Effector memory CD8-positive, alpha-beta T cell (primary cell): ENCODE data around the gene ARX.

Experiments used
- ATAC-seq: fragments of 150-1000 bp; cut with Tn5 transposase; replicated peaks from 2 replicates; pipeline ENCODE4 v1.10.0; 2021; ENCODE audit warnings: mild to moderate bottlenecking, moderate library complexity
- DNase-seq, 3 experiments: peaks; one replicate each; pipeline ENCODE4 v3.0.0; 2021
- H3K27ac Mint-ChIP-seq, 2 donors: one replicate each; pipeline ENCODE4 v1.8.0; 2022; ENCODE audit warnings: mild to moderate bottlenecking in 2 of 2, mixed read lengths in 2 of 2, moderate library complexity in 2 of 2
- H3K27me3 Mint-ChIP-seq, 2 donors: one replicate each; pipeline ENCODE4 v1.8.0; 2022; ENCODE audit warnings: mixed read lengths in 2 of 2
- H3K36me3 Mint-ChIP-seq: one replicate; pipeline ENCODE4 v1.8.0; 2022; ENCODE audit warnings: mild to moderate bottlenecking, moderate library complexity, mixed read lengths; ENCODE audit not compliant: insufficient read depth
- H3K4me1 Mint-ChIP-seq, 2 donors: one replicate each; pipeline ENCODE4 v1.8.0; 2022; ENCODE audit warnings: low read depth in 2 of 2, mixed read lengths in 2 of 2
- H3K4me3 Mint-ChIP-seq, 2 donors: one replicate each; pipeline ENCODE4 v1.8.0; 2022; ENCODE audit warnings: mild to moderate bottlenecking in 2 of 2, mixed read lengths in 2 of 2, moderate library complexity in 2 of 2
- H3K9me3 Mint-ChIP-seq, 2 donors: one replicate each; pipeline ENCODE4 v1.8.0; 2022; ENCODE audit warnings: mixed read lengths in 2 of 2

ARX gene

DNA sequence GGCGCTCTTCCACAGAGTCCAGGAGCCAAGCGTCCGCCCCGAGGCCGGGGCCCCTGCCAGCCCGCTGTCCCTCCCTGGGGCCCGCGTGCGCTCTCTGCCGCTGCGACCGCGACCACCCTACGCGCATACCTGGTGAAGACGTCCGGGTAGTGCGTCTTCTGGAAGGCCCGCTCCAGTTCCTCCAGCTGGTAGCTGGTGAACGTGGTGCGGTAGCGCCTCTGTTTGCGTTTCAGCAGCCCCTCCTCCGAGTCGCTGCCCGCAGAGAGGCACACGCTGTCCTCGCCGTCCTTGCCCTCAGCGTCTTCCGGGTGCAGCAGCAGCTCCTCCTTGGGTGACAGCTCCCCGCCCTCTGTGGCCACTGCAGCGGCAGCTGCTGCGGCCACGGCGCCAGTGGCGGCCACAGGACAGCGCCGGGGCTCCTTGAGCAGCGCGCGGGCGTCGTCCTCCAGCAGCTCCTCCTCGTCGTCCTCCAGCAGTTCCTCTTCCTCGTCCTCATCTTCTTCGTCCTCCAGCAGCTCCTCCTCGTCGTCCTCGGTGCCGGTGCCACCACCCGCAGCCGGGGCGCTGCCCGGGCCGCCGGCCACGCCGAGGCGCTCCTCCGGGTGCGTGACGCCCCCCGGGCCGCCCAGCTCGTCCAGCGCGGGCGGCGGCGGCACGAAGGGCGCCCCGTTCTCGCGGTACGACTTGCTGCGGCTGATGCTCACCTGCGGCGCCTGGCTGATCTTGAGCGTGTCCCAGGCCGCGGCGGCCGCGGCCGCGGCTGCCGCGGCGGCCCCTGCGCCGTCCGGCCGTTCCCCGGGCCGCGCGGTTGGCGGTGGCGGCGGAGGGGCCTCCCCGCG, 2.8 kb downstream of the ARX start:
- H3K27ac Mint-ChIP-seq = no peak overlapping the region
- peaks cover 12 to 14% of the 10 kb centered on the region in 2 donors for H3K4me1 Mint-ChIP-seq
- H3K4me3 Mint-ChIP-seq = peak overlapping the region; percentile 69 to 82
- DNase-seq (no peak), ATAC-seq (peak; percentile 52)
- peaks cover 44 to 77% of the 10 kb centered on the region in 2 donors for H3K27me3 Mint-ChIP-seq
- peaks cover 10% of the 10 kb centered on the region for H3K36me3 Mint-ChIP-seq
- no peaks in the 10 kb centered on the region for H3K9me3 Mint-ChIP-seq

DNA sequence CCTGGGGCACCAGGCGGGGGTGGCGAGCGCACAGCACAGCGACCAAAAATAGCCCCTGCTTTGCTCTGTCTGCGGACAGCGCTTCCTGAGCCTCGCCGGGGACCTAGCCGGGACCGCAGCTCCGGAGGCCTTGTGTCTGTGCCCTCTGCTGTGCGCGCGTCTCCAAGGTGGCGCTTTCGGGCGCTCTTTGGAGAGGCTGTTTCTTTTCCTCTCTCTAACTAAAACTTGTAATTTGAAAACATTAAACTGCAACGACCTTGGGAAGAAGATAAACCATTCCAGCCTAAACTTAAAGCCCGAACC, 3.4 kb downstream of the ARX start:
- DNase-seq = no peak
- peaks cover 7% of the 10 kb centered on the region for H3K36me3 Mint-ChIP-seq
- H3K9me3 Mint-ChIP-seq = no peaks in the 10 kb centered on the region
- no peak overlapping the region for H3K27ac Mint-ChIP-seq
- peaks cover 10 to 12% of the 10 kb centered on the region in 2 donors for H3K4me1 Mint-ChIP-seq
- peaks cover 44 to 77% of the 10 kb centered on the region in 2 donors for H3K27me3 Mint-ChIP-seq
- H3K4me3 Mint-ChIP-seq = peak overlapping the region; percentile 44 to 82
- ATAC-seq = no peak

GRCh38 chrX:25011589-25012432, 4.0 kb downstream of the ARX start:
- Mint-ChIP-seq H3K9me3 (no peaks in the 10 kb centered on the region), H3K27ac (no peak overlapping the region), H3K4me3 (peak overlapping the region; percentile 44 to 82), H3K4me1 (peaks cover 12 to 14% of the 10 kb centered on the region in 2 donors), H3K36me3 (peaks cover 7% of the 10 kb centered on the region), H3K27me3 (peaks cover 41 to 75% of the 10 kb centered on the region in 2 donors)
- DNase-seq (no peak), ATAC-seq (no peak)

GRCh38 chrX:25010784-25011588, 4.8 kb downstream of the ARX start:
- H3K9me3 Mint-ChIP-seq = no peaks in the 10 kb centered on the region
- H3K4me1 Mint-ChIP-seq = peaks cover 8 to 16% of the 10 kb centered on the region in 2 donors
- no peak for DNase-seq
- no peak overlapping the region for H3K27ac Mint-ChIP-seq
- H3K27me3 Mint-ChIP-seq = peaks cover 41 to 75% of the 10 kb centered on the region in 2 donors
- peaks cover under 1% of the 10 kb centered on the region for H3K36me3 Mint-ChIP-seq
- H3K4me3 Mint-ChIP-seq = no peak overlapping the region
- no peak for ATAC-seq

GRCh38 chrX:25009407-25009806, 6.4 kb downstream of the ARX start:
- H3K27me3 Mint-ChIP-seq = peaks cover 45 to 72% of the 10 kb centered on the region in 2 donors
- no peak overlapping the region for H3K4me3 Mint-ChIP-seq
- no peak overlapping the region for H3K27ac Mint-ChIP-seq
- H3K36me3 Mint-ChIP-seq = peaks cover 4% of the 10 kb centered on the region
- H3K4me1 Mint-ChIP-seq = peaks cover 9 to 16% of the 10 kb centered on the region in 2 donors
- DNase-seq (no peak), ATAC-seq (no peak)
- no peaks in the 10 kb centered on the region for H3K9me3 Mint-ChIP-seq

DNA sequence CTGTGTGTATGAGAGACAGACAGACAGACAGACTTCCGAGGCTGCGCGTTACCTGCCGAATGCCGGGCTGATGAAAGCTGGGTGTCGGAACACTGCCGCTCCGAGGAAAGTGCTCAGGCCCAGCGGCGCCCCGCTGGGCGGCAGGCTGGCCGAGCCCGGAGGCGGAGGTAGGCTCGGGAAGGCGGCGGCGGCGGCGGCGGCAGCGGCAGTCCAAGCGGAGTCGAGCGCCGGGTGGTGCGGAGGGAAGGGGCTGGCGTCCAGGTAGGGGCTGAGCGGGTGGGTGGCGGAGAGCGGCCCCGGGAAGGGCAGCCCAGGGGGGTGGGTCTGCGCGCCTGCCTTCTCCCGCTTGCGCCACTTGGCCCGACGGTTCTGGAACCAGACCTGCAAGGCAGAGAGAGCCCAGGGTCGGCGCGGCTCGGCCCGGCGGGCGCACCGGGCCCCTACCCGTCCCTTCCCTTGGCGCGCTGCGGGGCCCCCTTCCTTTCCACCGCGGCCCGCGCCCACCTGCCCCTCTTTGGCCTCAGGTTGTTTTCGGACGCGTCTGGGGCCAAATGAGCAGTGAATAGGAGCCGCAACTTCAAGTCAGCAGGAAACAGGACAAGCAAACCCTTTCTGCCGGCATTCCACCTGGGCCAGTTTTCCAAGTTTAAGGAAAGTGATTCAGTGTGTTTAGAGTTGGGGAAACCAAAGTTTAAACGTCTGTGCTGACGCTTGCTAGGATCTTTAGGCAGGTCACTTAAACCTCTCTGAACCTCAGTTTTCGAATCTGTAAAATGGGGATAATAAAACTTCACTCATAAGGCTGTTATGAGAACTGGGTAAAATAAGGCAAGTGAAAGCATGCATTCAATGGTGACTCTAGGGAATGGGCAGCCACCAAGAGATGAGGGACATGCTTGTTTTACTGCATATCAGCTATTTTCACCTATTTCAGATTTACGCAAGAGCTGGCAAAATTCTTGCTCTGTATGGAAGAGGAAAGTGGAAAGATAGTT, 8.4 kb downstream of the ARX start:
- H3K4me1 Mint-ChIP-seq = peaks cover 7 to 15% of the 10 kb centered on the region in 2 donors
- DNase-seq (no peak), ATAC-seq (no peak)
- H3K27me3 Mint-ChIP-seq = peaks cover 45 to 71% of the 10 kb centered on the region in 2 donors
- H3K36me3 Mint-ChIP-seq = peaks cover 4% of the 10 kb centered on the region
- H3K9me3 Mint-ChIP-seq = no peaks in the 10 kb centered on the region
- peak overlapping the region; percentile 19 to 24 for H3K4me3 Mint-ChIP-seq
- no peak overlapping the region for H3K27ac Mint-ChIP-seq

DNA sequence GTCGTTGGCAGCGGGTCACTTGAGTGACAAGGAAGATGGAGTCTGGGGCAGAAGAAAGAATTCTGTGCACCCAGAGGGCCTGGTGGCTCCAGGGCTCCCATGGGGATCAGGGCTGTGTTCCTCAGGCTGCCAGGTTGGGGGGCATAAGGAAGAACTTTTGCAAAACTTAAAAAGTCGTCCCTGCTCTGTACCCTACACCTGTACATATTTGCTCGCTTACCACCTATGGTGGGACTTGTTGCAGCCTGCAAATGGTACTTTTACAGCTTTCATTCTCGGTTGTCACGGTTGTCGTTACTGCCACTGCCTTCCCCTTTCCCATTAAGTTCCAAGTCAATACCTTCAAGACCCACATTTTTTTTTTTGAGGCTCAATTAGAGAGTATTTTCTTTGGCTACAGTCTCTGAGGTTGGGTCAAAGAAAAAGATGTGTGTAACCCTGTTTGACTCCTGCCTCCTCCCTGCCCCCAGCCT, 9.1 kb downstream of the ARX start:
- peaks cover 4% of the 10 kb centered on the region for H3K36me3 Mint-ChIP-seq
- H3K27me3 Mint-ChIP-seq = peaks cover 45 to 64% of the 10 kb centered on the region in 2 donors
- no peak for DNase-seq
- ATAC-seq = no peak
- no peak overlapping the region for H3K27ac Mint-ChIP-seq
- H3K4me3 Mint-ChIP-seq = peak overlapping the region; percentile 19 to 24
- H3K4me1 Mint-ChIP-seq = peaks cover 7 to 15% of the 10 kb centered on the region in 2 donors
- no peaks in the 10 kb centered on the region for H3K9me3 Mint-ChIP-seq

DNA sequence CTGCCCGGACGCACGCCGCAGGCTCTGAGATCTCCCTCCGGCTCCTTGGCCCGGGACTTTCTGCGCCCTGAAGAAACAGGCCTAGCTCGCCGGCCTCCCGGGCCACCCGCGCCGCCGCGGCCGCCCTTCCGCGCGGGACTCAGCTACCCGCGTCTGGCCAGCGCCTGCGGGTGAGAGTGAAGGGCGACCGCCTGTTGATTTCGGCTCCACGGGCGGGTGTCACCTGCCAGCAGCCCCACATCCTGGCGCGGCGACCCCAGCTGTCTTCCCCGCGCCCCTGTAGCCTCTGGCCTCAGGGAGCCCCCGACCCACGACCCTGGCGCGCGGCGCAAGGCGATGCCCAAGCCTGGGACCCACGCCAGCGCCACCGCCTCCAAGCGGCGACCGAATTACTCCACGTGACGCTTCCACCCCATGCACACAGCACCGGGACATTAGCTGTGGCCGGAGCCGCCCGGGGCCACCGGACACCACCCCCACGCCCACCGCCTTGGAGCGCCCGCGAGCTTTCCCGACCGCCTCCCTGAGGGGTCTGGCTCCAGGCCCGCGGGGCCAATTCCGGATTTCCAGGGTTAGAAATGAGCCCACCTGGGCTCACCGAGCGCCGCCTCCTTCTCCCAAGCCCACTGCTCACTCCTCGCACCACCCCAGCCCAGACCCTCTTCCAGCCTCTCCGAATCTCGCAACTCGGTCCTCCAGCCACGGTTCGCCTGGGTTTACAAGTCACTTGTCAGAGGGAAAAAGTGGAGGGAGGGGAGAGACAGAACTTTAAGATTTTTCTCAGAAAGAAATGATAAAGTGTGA, 10.2 kb downstream of the ARX start:
- Mint-ChIP-seq H3K27me3 (peaks cover 40 to 54% of the 10 kb centered on the region in 2 donors), H3K27ac (no peak overlapping the region), H3K9me3 (no peaks in the 10 kb centered on the region), H3K36me3 (peaks cover 8% of the 10 kb centered on the region), H3K4me1 (peaks cover 7 to 15% of the 10 kb centered on the region in 2 donors), H3K4me3 (no peak overlapping the region)
- ATAC-seq (no peak), DNase-seq (no peak)

- no peak overlapping the region for H3K27ac Mint-ChIP-seq
- DNase-seq (no peak), ATAC-seq (no peak)
- H3K4me1 Mint-ChIP-seq = peaks cover 7 to 15% of the 10 kb centered on the region in 2 donors
- no peak overlapping the region for H3K4me3 Mint-ChIP-seq
- peaks cover 34 to 48% of the 10 kb centered on the region in 2 donors for H3K27me3 Mint-ChIP-seq
- no peaks in the 10 kb centered on the region for H3K9me3 Mint-ChIP-seq
- H3K36me3 Mint-ChIP-seq = peaks cover 8% of the 10 kb centered on the region
Observed at GRCh38 chrX:25005034-25005381, 10.8 kb downstream of the ARX start.

- ATAC-seq (no peak), DNase-seq (no peak)
- H3K4me1 Mint-ChIP-seq = peaks cover 7 to 15% of the 10 kb centered on the region in 2 donors
- peaks cover 8% of the 10 kb centered on the region for H3K36me3 Mint-ChIP-seq
- peaks cover 33 to 45% of the 10 kb centered on the region in 2 donors for H3K27me3 Mint-ChIP-seq
- H3K27ac Mint-ChIP-seq = no peak overlapping the region
- H3K9me3 Mint-ChIP-seq = no peaks in the 10 kb centered on the region
- H3K4me3 Mint-ChIP-seq = no peak overlapping the region
Observed at GRCh38 chrX:25004485-25005032, 11.2 kb downstream of the ARX start.

- Mint-ChIP-seq H3K9me3 (no peaks in the 10 kb centered on the region), H3K4me1 (peaks cover 7 to 15% of the 10 kb centered on the region in 2 donors), H3K36me3 (peaks cover 8% of the 10 kb centered on the region), H3K27me3 (peaks cover 33 to 45% of the 10 kb centered on the region in 2 donors), H3K4me3 (peak overlapping the region; percentile 47 to 58), H3K27ac (peak overlapping the region in 1 of 2 donors; percentile 71)
- DNase-seq (no peak), ATAC-seq (no peak)
Observed at GRCh38 chrX:25004040-25004439, 11.7 kb downstream of the ARX start.
